Fibroblast of villous mesenchyme (primary cell): ENCODE results near the gene SIK3. TPM values are rescaled to one million over a fixed set of nuclear protein-coding genes. Genes with fewer than 3 reads are reported as not detected.

Source experiments
- DNase-seq: peaks from one replicate; pipeline ENCODE4 v3.0.0-alpha.2; 2010; ENCODE audit warnings: low read depth
- H3K4me3 ChIP-seq: 2 replicates; pipeline ENCODE4 v1.5.1; 2011; ENCODE audit warnings: low read depth, mild to moderate bottlenecking, low read length
- CTCF ChIP-seq: IDR thresholded peaks from 2 replicates; pipeline ENCODE4 v1.5.1; 2012; ENCODE audit warnings: low read depth, mild to moderate bottlenecking, low read length; ENCODE audit not compliant: insufficient read depth
- total RNA-seq: library from RNA; depleted of rRNA; stranded (reverse); fragments of >200 nt; gene quantifications from 2 replicates; pipeline ENCODE4 v1.2.3, GENCODE V29; 2012

Gene SIK3
- total RNA-seq, 1 donor: 14.2 TPM

- H3K4me3 ChIP-seq: no peak overlapping the region
- DNase-seq: peak; percentile 42
- TF ChIP-seq CTCF: no peak
Observed at GRCh38 chr11:116885951-116886655, 212.1 kb downstream of the SIK3 start.

- H3K4me3 ChIP-seq: no peak overlapping the region
- peak; percentile 58 for DNase-seq
- no peak for TF ChIP-seq CTCF
Observed at GRCh38 chr11:116882386-116882785, 215.8 kb downstream of the SIK3 start.

GRCh38 chr11:116881143-116881542 is 217.1 kb downstream of the SIK3 start:
- DNase-seq: no peak
- H3K4me3 ChIP-seq: no peak overlapping the region
- no peak for TF ChIP-seq CTCF

- TF ChIP-seq CTCF: peak; percentile 78
- DNase-seq: peak; percentile 80
- H3K4me3 ChIP-seq: no peak overlapping the region
Observed at GRCh38 chr11:116879800-116880625, 218.2 kb downstream of the SIK3 start.

GRCh38 chr11:116876656-116877055 is 221.6 kb downstream of the SIK3 start:
- no peak for DNase-seq
- no peak overlapping the region for H3K4me3 ChIP-seq
- no peak for TF ChIP-seq CTCF

- no peak for DNase-seq
- no peak overlapping the region for H3K4me3 ChIP-seq
- TF ChIP-seq CTCF: no peak
Observed at GRCh38 chr11:116875194-116875593, 223.0 kb downstream of the SIK3 start.
